Cardiac septum (tissue), 1 donor: ENCODE measurements around the gene NF1. TPM values are rescaled to one million over a fixed set of nuclear protein-coding genes. Genes with fewer than 3 reads are reported as not detected.

Experiments
- DNase-seq: peaks from one replicate; pipeline ENCODE4 v3.0.0-alpha.2; 2020; ENCODE audit warnings: low spot score
- intact Hi-C: fragments of 100-400 bp; cut with DNase I; formaldehyde crosslinking; loops from one replicate; pipeline ENCODE4 v1.14.0; 2022
- microRNA-seq: library from miRNA; unstranded; fragments of <30 nt; microRNA quantifications from one replicate; pipeline ENCODE4 v1.2.0, GENCODE V29; 2020
- total RNA-seq: library from RNA; stranded (reverse); fragmentation: NEBNext Ultra II Directional; extraction: Animal tissue kit (Norgen Biotek cat#: 25700); gene quantifications from one replicate; pipeline ENCODE4 v1.2.1, GENCODE V29; 2021
- donor health status: DM: no; HTN: no; CAD: no.

Gene NF1
- total RNA-seq, 1 donor from 2014 or later = 53.6 TPM

DNA sequence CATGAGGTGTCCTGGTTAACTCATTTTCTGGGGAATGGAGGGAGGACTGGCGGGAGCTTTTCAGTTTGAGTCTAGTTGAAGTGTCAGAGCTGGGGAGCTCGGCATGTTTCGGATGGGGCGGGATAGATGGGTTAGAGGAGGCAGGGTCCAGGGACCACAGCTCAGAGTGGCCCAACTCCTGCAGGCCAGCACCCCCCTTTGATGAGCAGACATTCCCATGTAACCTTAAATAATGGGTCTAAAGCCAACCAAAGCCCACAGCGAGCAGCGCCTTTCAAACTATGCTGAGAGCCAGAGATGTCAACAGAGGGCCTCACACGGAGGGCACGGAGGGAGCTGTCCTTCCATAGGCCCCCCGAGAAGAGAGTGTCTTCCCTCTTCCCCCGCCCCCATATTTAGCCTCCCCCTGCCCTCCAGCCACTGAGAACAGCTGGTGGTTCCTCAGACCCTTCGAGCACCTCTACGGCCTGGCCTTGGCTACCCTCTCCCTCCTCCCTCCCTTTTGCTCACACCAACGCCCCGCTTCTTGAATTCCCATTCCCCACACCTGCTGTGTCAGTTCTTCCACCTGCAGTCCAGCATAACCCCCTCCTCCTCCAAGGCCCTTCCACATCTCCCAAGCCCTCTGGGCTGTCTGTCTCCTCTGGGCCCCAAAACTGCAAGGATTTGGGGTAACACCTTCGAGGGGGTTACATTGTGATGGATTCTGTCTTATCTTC is 318.5 kb downstream of the NF1 start:
- no peak for DNase-seq
- intact Hi-C loops = no loop called here

DNA sequence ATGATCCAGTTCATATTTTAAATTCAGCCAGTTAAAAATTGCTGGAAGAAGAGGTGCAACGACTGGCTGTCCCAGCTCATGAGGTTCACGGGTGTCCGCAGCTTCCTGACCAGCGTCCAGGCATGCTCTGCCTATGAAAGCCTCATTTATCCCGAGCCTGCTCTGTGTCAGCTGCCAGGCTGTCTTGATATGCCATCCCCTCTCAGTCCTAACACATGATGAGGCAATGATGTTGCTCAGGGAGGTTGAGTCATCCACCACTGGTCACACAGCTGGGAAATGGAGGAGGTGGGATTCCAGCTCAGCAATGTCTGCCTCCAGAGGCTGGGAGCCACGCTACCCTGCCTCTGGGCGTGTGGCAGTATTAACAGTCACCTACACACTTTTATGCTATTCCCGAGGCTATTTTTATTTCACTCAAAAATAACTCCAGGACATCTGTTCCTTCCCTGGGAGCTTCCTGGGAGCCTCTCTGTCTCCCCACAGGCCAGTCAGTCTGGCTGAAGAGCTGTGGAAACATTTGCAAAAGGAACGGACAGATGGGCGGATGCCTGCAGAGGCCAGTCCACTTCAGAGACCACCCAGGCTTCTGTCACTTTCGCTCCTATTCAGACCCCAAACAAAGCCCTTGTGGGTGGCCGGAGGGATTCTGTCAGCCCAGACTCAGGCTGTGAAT is 319.2 kb downstream of the NF1 start:
- DNase-seq = peak; percentile 68
- intact Hi-C loops = no loop called here

DNA sequence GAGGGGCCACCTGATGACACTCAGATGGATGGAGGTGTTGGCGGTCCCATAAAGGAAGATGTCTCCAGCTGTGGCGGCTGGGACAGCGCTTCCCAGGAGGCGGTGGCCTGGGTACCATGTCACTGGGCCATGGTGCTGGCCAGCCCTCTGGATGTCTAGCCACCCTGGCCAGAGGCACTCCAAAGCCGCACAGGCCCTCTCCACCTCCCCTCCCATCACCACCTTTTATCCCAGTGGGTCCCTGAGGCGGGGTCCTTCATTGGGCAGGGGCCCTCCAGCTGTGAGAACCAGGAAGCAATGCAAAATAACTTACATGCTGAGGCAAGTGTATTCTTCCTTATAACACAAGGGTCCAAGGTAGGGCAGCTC is 319.8 kb downstream of the NF1 start:
- intact Hi-C loops = no loop called here
- DNase-seq = no peak

DNA sequence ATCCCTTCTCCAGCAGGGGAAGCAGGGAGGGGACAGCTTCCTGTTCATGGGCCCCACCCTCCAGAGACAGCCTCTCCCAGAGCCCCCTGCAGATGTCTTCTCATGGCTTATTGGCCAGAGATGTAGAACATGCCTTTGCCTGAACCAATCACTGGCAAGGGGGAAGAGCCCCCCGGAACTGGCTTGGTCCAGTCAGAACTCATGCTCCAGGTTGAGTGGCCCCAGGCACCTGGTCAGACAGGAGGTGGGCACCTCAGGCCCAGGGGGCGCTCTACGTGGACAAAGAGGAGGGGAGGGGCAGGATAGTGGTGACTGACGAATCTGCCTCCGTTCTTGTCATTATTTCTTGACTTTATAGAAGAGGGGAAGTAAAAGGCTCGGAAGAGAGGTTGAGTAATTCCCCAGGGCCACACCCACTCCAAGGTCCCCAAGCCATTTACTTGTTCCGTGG is 320.3 kb downstream of the NF1 start:
- intact Hi-C loops = no loop called here
- DNase-seq = no peak

DNA sequence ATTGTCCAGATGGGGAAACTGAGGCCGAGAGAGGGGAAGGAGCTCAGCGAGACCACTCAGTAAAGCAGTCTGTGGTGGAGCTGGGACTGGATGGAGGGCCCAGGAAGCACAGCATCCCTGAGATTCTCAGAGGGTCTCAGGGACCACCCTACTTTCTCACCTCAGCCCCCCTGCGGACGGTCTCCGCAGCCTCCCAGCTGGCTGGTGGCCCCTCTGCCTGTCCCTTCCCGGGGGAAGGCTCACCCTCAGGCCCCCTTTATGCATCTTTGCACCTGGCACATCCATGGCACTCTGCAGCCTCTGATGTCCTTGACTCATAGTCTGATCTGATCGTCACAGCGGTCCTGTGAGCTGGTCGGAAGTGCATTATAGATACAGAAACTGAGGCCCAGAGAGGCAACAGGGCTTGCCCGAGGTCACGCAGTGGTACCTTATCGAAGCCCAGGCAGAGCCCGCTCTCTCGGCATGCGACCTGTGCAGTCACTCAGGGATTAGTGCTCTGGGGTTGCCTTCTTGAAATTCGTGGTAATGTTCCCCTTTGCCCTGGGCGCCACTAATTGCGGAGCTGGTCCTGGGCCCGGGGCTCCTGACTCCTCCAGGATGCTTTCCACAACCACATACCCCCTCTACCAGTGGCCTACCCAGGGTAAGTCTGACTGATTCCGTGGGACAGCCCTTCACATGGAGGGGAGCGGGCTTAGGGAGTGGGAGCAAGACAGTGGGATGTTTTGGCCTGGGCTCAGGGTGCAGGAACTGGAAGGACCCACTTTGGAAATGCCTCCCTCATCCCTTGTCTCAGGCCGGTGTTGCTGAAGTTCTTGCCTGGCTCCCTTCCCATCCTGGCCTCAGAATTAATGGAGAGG is 321.1 kb downstream of the NF1 start:
- intact Hi-C loops = no loop called here

DNA sequence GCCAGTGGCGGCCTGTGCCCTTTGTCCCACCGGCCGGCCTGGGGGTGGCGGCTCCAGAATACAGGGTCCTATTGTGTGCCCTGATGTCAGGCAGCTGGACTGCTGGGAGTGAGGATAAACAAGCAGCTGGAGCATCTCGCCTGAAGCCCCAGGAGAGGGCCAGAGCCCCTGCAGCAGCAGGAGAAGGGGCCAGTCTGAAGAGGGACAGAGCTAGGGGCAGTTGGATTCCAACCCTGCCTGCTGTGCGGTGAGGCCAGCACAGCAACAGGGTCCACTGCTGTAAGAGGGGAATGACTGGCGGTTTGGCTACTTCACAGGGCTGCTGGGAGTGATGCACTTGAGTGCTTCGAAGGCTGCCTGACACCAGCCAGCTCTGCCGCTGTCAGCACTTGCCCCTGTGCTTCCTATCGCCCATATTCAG is 321.7 kb downstream of the NF1 start:
- DNase-seq = no peak
- intact Hi-C loops = no loop called here

More for the DNA sequence above, 321.1 kb downstream of the NF1 start:
- no peak for DNase-seq

DNA sequence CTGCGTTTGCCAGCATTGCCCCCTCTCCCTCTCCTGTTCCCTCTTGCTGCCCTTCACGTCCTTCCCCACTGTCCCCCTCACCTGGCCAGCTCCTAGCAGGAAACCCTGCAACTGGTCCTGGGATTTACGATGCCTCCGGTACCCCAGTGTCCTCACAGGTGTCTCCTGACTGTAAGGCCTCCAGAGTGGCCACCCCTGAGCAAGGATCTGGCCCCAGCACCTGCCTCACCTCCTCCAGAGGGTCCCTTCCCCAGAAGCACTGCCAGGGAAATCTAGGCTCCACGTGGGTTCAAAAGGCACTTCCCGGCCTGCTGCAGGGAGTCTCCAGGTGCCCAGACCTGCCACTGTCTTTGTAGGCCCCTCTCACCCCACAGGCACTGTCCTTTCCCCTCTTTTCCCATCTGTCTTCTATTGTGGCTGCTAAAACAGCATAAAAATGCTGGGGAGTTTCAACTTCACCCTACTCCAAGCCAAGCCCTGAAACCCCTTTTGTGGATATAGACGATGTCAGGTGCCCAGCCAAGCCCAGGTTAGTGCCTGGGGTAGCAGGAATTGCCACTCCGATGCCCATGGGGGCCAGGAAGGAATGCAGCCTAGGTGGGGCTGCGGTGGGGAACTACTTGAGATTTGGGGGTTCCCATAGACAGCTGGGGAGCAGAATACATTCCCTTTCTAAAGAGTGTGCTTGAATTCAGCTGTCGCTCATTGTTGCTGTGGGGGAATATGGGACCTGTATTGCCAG is 322.4 kb downstream of the NF1 start:
- no peak for DNase-seq
- intact Hi-C loops = no loop called here

DNA sequence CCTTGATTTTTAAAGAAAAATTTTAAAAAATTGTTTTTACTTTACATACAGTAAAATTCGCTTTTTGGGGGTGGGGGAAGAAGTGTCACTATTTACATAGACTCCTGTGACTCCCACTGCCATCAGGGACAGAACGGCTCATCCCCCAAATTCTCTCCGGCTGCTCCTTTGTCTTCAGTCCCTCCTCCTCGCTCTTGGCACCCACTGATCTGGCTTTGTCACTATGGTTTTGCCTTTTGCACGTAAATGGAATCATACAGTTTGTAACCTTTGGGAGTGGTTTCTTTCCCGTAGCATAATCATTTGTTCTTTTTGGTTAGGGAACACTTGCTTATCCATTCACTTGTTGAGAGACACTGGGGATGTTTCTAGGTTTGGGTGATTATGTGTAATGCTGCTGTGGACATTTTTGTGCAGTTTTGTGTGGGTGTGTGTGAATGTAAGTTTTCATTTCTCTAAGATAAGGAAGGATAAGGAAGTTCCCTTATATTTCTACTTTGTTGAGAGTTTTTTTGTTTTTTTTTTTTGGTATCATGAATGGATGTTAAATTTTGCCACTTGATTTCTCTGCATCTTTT is 324.1 kb downstream of the NF1 start:
- DNase-seq = no peak
- intact Hi-C loops = no loop called here

DNA sequence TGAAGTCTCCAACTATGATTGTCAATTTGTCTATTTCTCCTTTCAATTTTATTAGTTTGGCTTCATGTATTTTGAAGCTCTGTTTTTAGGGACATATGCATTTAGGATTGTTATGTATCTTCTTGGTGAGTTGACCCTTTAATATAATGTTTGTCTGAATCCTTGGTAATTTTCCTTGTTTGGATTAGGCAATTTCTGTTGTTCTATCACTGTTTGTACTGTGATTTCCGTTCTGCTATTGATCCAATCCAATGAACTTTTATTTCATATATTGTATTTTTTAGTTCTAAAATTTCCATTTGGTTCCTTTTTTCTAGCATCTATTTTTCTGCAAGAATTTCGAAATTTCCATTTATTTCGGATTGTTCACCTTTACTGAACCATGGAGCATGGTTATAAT is 327.7 kb downstream of the NF1 start:
- intact Hi-C loops = no loop called here
- DNase-seq = no peak

DNA sequence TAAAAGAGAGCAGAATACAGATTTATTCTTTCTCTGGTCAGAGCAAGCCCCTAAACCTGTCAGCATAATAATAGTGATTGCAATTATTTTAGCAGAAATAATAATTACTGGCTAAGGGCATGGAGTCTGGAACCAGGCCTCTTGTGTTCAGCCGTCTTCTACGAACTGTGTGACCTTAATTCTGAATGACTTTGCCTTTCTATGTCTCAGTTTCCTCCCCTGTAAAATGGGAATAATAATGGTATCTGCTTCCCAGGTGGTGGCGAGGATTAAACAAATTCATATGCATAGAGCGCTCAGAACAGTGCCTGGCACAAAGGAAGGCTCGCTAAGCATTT is 330.1 kb downstream of the NF1 start:
- DNase-seq = no peak
- intact Hi-C loops = no loop called here

DNA sequence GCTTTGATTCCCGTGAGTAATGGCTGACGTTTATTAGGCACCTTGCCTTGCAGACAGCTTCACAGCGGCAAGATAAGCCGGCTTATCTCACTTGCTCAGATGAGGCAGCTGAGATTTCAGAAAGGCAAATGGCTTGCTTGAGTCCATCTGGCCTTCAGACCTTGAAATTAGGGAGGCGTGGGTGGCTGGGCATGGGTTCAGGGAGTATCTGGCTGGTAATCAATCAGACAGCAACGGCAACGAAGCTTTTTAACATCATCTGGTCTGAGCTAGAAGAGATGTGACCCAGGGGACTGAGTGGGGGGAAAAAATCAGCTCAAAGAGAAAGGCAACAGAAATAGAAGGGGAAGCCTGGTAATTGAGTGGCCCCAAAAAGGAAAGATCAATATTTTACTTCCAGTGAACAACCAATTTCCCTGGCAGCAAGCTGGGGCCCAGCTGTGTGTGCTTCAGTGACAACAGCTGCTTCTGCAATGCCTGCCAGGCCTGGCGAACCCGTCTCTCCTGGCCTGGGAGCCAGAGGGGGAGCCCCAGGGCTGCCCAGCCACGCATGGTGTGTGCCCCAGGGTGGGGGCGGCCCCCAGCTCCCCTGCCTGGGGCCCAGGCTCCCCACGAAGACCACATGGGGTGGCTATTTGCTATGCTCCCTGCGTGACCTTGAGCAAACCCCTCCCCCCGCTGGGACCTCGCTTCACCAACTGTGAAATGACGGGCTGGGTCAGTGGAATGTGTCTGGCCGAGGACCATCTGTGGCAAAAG is 330.7 kb downstream of the NF1 start:
- intact Hi-C loops = no loop called here
- no peak for DNase-seq

Small RNA genes lying within 50 kb of the gene (microRNA-seq; reads per million reads assigned to microRNA genes)
- 1.3 reads per million for gene MIR4733

Other genes starting within 250 kb of the NF1 start
- 12.0 TPM for gene TEFM, start 188.7 kb upstream of the NF1 start, total RNA-seq
- 6.8 TPM for gene ADAP2, start 173.0 kb upstream of the NF1 start, total RNA-seq
- 4.8 TPM for gene RNF135, start 123.9 kb upstream of the NF1 start, total RNA-seq
- 0.62 TPM for gene OMG, start 202.3 kb downstream of the NF1 start, total RNA-seq
- gene EVI2B, start 219.1 kb downstream of the NF1 start, total RNA-seq = 2.0 TPM
- 2.2 TPM for gene EVI2A, start 226.6 kb downstream of the NF1 start, total RNA-seq